H9 (cell line): ENCODE data around the gene BZW1. TPM values are rescaled to one million over a fixed set of nuclear protein-coding genes. Genes with fewer than 3 reads are reported as not detected.

Experiments
- DNase-seq: peaks from one replicate; pipeline ENCODE4 v3.0.0-alpha.2; 2017
- H2AFZ ChIP-seq: one replicate; pipeline ENCODE4 v1.6.1; 2013; ENCODE audit warnings: mild to moderate bottlenecking, low read length, control low read depth, moderate library complexity
- H2AK5ac ChIP-seq: 2 replicates; pipeline ENCODE4 v1.6.1; 2013; ENCODE audit warnings: low read length, control low read depth, mixed read lengths; ENCODE audit not compliant: insufficient read length
- H2BK120ac ChIP-seq: one replicate; pipeline ENCODE4 v1.6.1; 2013; ENCODE audit warnings: low read depth, mild to moderate bottlenecking, low read length, control low read depth, inconsistent platforms; ENCODE audit not compliant: poor library complexity, severe bottlenecking
- H2BK12ac ChIP-seq: 2 replicates; pipeline ENCODE4 v1.6.1; 2013; ENCODE audit warnings: low read length, control low read depth, mixed read lengths, low read depth; ENCODE audit not compliant: insufficient read length
- H2BK15ac ChIP-seq: 2 replicates; pipeline ENCODE4 v1.6.1; 2013; ENCODE audit warnings: low read depth, low read length, control low read depth
- H2BK20ac ChIP-seq: one replicate; pipeline ENCODE4 v1.6.1; 2013; ENCODE audit warnings: low read depth, mild to moderate bottlenecking, low read length, control low read depth, inconsistent platforms; ENCODE audit not compliant: poor library complexity, severe bottlenecking
- H2BK5ac ChIP-seq: 2 replicates; pipeline ENCODE4 v1.6.1; 2013; ENCODE audit warnings: low read length, control low read depth, mixed read lengths; ENCODE audit not compliant: insufficient read length
- H3K14ac ChIP-seq: 2 replicates; pipeline ENCODE4 v1.6.1; 2013; ENCODE audit warnings: low read length, control low read depth; ENCODE audit not compliant: insufficient read depth
- H3K18ac ChIP-seq: 2 replicates; pipeline ENCODE4 v1.6.1; 2013; ENCODE audit warnings: low read depth, mild to moderate bottlenecking, mixed read lengths, low read length, control low read depth; ENCODE audit not compliant: insufficient read length
- H3K23ac ChIP-seq: 2 replicates; pipeline ENCODE4 v1.6.1; 2013; ENCODE audit warnings: low read length, control low read depth, mixed read lengths, low read depth; ENCODE audit not compliant: insufficient read length
- H3K23me2 ChIP-seq: 2 replicates; pipeline ENCODE4 v1.6.1; 2013; ENCODE audit warnings: low read depth, mild to moderate bottlenecking, mixed read lengths, low read length, control low read depth; ENCODE audit not compliant: insufficient read length, poor library complexity, severe bottlenecking
- H3K27ac ChIP-seq: 2 replicates; pipeline ENCODE4 v1.5.1; 2013; ENCODE audit warnings: low read length, control low read depth, mixed read lengths, low read depth; ENCODE audit not compliant: insufficient read length
- H3K27me3 ChIP-seq: 2 replicates; pipeline ENCODE4 v1.6.1; 2013; ENCODE audit warnings: low read length, control low read depth, inconsistent platforms; ENCODE audit not compliant: insufficient read depth
- H3K4ac ChIP-seq: 2 replicates; pipeline ENCODE4 v1.6.1; 2013; ENCODE audit warnings: low read depth, mild to moderate bottlenecking, control low read depth, inconsistent platforms, low read length, moderate library complexity
- H3K4me1 ChIP-seq: 2 replicates; pipeline ENCODE4 v1.6.1; 2013; ENCODE audit warnings: low read length, control low read depth, inconsistent platforms; ENCODE audit not compliant: insufficient read depth
- H3K4me2 ChIP-seq: 2 replicates; pipeline ENCODE4 v1.6.1; 2013; ENCODE audit warnings: low read length, control low read depth, mixed read lengths; ENCODE audit not compliant: insufficient read length, insufficient read depth
- H3K56ac ChIP-seq: 2 replicates; pipeline ENCODE4 v1.6.1; 2013; ENCODE audit warnings: low read depth, mild to moderate bottlenecking, mixed read lengths, low read length, control low read depth; ENCODE audit not compliant: insufficient read length
- H3K79me1 ChIP-seq: 2 replicates; pipeline ENCODE4 v1.6.1; 2013; ENCODE audit warnings: low read depth, mild to moderate bottlenecking, moderate library complexity, low read length, control low read depth, inconsistent platforms; ENCODE audit not compliant: insufficient read depth, poor library complexity, severe bottlenecking
- H3K79me2 ChIP-seq: 2 replicates; pipeline ENCODE4 v1.6.1; 2013; ENCODE audit warnings: low read length, control low read depth, inconsistent platforms; ENCODE audit not compliant: insufficient read depth
- H3K9ac ChIP-seq: 2 replicates; pipeline ENCODE4 v1.6.1; 2013; ENCODE audit warnings: low read length, control low read depth, mixed read lengths; ENCODE audit not compliant: insufficient read length; ENCODE audit errors: extremely low read depth
- H3K9me3 ChIP-seq: one replicate; pipeline ENCODE4 v1.6.1; 2013; ENCODE audit warnings: low read depth, low read length, inconsistent platforms; ENCODE audit not compliant: control insufficient read depth
- H3T11ph ChIP-seq: one replicate; pipeline ENCODE4 v1.6.1; 2013; ENCODE audit warnings: mild to moderate bottlenecking, low read length, control low read depth, inconsistent platforms
- H4K20me1 ChIP-seq: one replicate; pipeline ENCODE4 v1.6.1; 2013; ENCODE audit not compliant: control insufficient read depth, insufficient read length, insufficient read depth
- H4K5ac ChIP-seq: 2 replicates; pipeline ENCODE4 v1.6.1; 2013; ENCODE audit warnings: low read depth, mild to moderate bottlenecking, mixed read lengths, low read length, control low read depth; ENCODE audit not compliant: insufficient read length
- H4K8ac ChIP-seq: replicated peaks from 2 replicates; pipeline ENCODE4 v1.6.1; 2013; ENCODE audit warnings: low read length, control low read depth, mixed read lengths, low read depth; ENCODE audit not compliant: insufficient read length
- H4K91ac ChIP-seq: 2 replicates; pipeline ENCODE4 v1.6.1; 2013; ENCODE audit warnings: low read depth, mild to moderate bottlenecking, moderate library complexity, mixed read lengths, low read length, control low read depth; ENCODE audit not compliant: insufficient read length
- H3K27ac Mint-ChIP-seq, 3 experiments: 2 replicates in 2 of 3; 3 replicates in 1 of 3; pipeline ENCODE4 v1.8.0; 2020 to 2021; ENCODE audit warnings: mixed read lengths in 3 of 3, mild to moderate bottlenecking in 1 of 3, moderate library complexity in 1 of 3
- H3K27me3 Mint-ChIP-seq: 2 replicates; pipeline ENCODE4 v1.8.0; 2021; ENCODE audit warnings: low read depth, mild to moderate bottlenecking, moderate library complexity, mixed read lengths
- H3K36me3 Mint-ChIP-seq, 3 experiments: 2 replicates in 2 of 3; 3 replicates in 1 of 3; pipeline ENCODE4 v1.8.0; 2020 to 2021; ENCODE audit warnings: low read depth in 3 of 3, mixed read lengths in 3 of 3; ENCODE audit not compliant: insufficient read depth in 1 of 3
- H3K4me1 Mint-ChIP-seq, 2 experiments: 2 replicates each; pipeline ENCODE4 v1.8.0; 2020; ENCODE audit warnings: mixed read lengths in 2 of 2
- H3K4me3 Mint-ChIP-seq, 2 experiments: 2 replicates in 1 of 2; 3 replicates in 1 of 2; pipeline ENCODE4 v1.8.0; 2020 to 2021; ENCODE audit warnings: mild to moderate bottlenecking in 2 of 2, mixed read lengths in 2 of 2, moderate library complexity in 1 of 2
- H3K9me3 Mint-ChIP-seq, 2 experiments: 2 replicates in 1 of 2; 3 replicates in 1 of 2; pipeline ENCODE4 v1.8.0; 2020; ENCODE audit warnings: mild to moderate bottlenecking in 2 of 2, mixed read lengths in 2 of 2, moderate library complexity in 1 of 2
- CTCF ChIP-seq: fragments of 200-600 bp; sonication (generic); conservative IDR thresholded peaks from 3 replicates; pipeline ENCODE4 v1.8.0; 2021; ENCODE audit warnings: antibody characterized with exemption, mild to moderate bottlenecking
- WGBS: extraction: QIAGEN DNeasy Blood & Tissue Kit; methylation state at CpG from one replicate; pipeline ENCODE4 v1.1.7; 2013; ENCODE audit warnings: missing lambda C conversion rate, low lambda C conversion rate, mixed read lengths; ENCODE audit not compliant: insufficient read length; ENCODE audit errors: extremely low coverage; 5-methylcytosine and 5-hydroxymethylcytosine counted together
- total RNA-seq: library from RNA; stranded (reverse); gene quantifications from 2 replicates; pipeline ENCODE4 v1.2.1, GENCODE V29; 2021

BZW1 gene
- total RNA-seq, 1 experiment from 2014 or later, result 370 TPM

GRCh38 chr2:200839513-200839912 is 27.8 kb downstream of the BZW1 start:
- Histone ChIP-seq H3K9me3 (peaks cover 6% of the 10 kb centered on the region), H3K79me1 (no peaks in the 10 kb centered on the region), H3K23me2 (no peaks in the 10 kb centered on the region), H3K18ac (no peak overlapping the region), H3K4ac (no peak overlapping the region), H2BK120ac (no peak overlapping the region), H3K79me2 (no peaks in the 10 kb centered on the region), H4K91ac (no peak overlapping the region), H2BK15ac (no peak overlapping the region), H2AK5ac (no peak overlapping the region), H3T11ph (no peak overlapping the region), H2BK5ac (no peak overlapping the region), H3K4me1 (no peaks in the 10 kb centered on the region; the same call in 1 of the 2 replicates), H3K27ac (no peak overlapping the region), H3K56ac (no peak overlapping the region), H2AFZ (no peak overlapping the region), H4K8ac (no peak overlapping the region), H3K14ac (no peak overlapping the region), H3K23ac (no peak overlapping the region), H2BK20ac (no peak overlapping the region), H2BK12ac (no peak overlapping the region), H3K4me2 (no peak overlapping the region), H4K20me1 (no peaks in the 10 kb centered on the region), H4K5ac (no peak overlapping the region), H3K9ac (no peak overlapping the region), H3K27me3 (no peaks in the 10 kb centered on the region)
- Mint-ChIP-seq H3K4me3 (no peak overlapping the region), H3K4me1 (peaks cover 4 to 8% of the 10 kb centered on the region in 2 experiments; a peak in 2 of 4 replicates), H3K27ac (no peak overlapping the region), H3K36me3 (peaks cover 0 to 4% (median 4%) of the 10 kb centered on the region in 3 experiments; a peak in 3 of 7 replicates), H3K27me3 (no peaks in the 10 kb centered on the region; the same call in 1 of the 2 replicates), H3K9me3 (peaks cover 12 to 17% of the 10 kb centered on the region in 2 experiments)
- no CpG with 5 or more reads among the region's 3 CpGs for WGBS
- TF ChIP-seq CTCF, result no peak
- no peak for DNase-seq
